AG09319 (cell line): ENCODE measurements around the gene RNU1-2.
"Not testable (repeated sequence)": the region's sequence is repeated elsewhere in the genome, so short reads cannot be mapped to it uniquely, and the experiment has no call there.

Source experiments
- DNase-seq: peaks from one replicate; pipeline ENCODE4 v3.0.0-alpha.2; 2010; ENCODE audit warnings: low read depth; ENCODE audit errors: extremely low read depth
- TF ChIP-seq, protein P1 (sequence below): IDR thresholded peaks from 2 replicates; pipeline ENCODE4 v1.5.1; 2011; ENCODE audit warnings: low read depth, mild to moderate bottlenecking, inconsistent platforms, low read length, moderate library complexity

RNU1-2 gene

DNA sequence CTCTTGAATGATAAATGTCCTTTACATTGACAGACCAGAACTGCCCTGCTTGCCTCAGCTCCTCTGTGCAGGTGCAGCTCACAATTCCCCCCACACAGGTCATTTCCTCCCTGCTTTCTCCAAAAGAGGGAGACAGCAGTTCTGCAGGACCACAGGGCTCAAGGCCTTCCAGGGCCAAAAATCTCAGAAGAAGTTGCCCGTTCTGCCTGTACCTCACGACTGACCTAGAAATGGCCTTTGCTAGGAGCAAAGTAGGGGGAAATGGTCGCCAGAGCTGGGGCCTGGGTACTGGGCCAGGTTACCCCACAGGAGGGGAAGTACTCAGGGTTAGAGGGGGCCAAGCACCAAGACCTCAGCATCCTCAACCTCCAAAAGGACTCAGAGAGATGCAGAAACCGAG is 11.1 kb downstream of the RNU1-2 start:
- TF ChIP-seq, protein P1, sequence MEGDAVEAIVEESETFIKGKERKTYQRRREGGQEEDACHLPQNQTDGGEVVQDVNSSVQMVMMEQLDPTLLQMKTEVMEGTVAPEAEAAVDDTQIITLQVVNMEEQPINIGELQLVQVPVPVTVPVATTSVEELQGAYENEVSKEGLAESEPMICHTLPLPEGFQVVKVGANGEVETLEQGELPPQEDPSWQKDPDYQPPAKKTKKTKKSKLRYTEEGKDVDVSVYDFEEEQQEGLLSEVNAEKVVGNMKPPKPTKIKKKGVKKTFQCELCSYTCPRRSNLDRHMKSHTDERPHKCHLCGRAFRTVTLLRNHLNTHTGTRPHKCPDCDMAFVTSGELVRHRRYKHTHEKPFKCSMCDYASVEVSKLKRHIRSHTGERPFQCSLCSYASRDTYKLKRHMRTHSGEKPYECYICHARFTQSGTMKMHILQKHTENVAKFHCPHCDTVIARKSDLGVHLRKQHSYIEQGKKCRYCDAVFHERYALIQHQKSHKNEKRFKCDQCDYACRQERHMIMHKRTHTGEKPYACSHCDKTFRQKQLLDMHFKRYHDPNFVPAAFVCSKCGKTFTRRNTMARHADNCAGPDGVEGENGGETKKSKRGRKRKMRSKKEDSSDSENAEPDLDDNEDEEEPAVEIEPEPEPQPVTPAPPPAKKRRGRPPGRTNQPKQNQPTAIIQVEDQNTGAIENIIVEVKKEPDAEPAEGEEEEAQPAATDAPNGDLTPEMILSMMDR = no peak
- no peak for DNase-seq

DNA sequence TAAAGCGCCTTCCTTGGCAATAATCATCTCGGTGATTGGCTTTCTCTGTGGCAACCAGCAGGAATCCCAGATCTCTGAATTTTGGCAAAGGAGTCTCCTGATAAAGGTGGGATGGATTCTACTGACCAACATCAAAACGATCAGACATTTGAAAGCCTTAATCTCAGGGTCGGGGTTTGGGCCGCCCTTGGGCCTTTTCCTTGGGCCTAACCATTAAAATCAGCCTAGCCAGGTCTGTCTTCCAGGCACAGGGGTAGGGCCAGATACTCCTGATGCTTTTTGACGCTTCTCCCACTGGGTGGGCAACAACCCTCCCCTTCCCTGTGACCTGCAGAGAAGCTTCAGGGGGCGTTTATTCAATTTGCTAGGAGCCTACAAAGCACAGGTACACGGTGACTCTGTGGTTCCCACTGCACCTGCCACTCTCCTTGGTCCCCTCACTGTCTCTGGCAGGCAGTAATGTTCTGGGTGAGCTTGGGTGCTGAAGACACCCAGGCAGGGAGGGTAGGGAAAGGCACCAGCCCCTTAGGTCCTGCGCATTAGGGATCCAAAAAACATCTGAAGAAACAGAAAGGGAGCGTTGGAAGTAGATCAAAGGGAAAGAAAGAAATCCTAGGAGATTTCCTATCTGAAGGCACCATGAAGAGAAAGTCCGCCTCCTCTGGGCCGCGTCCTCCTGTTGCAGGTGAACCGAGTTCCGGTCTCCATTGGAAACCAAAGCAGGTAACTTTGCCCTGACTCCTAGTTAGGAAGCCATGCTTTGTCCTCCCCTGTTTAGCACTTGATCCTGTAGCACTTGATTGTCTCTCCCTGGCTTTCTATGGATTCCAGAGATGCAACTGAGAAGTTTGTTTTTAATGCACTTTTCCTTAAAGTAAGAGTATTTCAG is 12.3 kb downstream of the RNU1-2 start:
- TF ChIP-seq, protein P1 = no peak
- DNase-seq = no peak

DNA sequence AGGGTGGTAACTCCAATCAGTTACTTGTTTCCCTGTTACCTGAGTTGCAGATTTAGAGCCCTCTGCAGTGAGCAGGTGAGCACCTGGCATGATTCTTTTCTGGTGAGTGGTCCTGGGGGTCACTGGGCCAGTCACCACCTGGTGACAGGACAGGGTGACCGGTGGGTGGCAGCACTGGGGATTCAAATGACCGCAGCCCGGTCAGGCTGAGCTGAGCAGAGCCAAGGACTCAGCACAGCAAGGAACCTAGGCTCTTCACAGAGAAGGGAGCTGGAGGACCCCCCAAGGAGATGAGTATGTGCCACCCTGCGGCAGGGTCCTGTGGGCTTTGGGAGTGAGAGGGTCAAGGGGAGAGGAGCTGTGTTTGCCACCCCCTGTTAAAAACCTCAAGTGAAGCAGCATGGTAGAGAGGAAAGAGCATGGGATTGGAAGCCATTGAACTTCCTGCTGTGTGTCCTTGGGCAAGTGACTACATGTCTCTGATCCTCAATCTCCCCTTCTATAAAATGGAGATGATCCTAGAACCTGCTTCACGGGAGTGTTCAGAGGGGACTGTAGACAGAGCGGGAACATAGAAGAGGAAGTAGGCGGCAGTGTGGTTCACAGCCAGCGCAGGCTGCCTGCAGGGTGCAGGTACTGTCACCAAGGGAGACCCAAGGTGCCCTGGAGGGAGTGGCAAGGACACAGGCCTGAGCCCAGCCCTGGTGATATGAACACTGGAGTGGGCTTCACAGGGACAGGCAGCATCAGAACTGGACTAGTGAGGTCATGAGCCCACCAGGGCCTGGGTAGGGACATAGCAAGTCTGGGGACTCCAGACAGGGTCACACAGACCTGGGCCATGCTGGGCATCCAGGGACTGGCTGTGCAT is 16.3 kb downstream of the RNU1-2 start:
- DNase-seq = not testable (repeated sequence)

DNA sequence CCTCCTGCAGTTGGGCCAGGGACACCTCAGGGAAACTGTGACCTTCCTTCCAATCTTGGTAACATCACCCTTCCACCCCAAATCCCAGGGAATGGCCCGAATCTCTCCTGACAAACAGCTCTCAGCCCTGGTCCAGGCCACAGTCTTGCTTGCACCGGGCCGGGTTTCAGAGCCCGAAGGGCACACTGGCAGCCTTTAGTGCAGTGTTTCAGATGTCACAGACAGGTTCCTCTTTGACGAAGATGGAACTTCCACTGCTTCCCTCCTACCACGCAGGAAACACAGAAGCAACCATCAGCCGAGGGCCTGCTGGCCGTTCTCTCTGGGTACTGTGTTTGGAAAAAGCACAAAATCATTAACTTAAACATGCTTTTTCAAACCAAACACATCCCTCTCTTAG is 17.0 kb downstream of the RNU1-2 start:
- DNase-seq = not testable (repeated sequence)

DNA sequence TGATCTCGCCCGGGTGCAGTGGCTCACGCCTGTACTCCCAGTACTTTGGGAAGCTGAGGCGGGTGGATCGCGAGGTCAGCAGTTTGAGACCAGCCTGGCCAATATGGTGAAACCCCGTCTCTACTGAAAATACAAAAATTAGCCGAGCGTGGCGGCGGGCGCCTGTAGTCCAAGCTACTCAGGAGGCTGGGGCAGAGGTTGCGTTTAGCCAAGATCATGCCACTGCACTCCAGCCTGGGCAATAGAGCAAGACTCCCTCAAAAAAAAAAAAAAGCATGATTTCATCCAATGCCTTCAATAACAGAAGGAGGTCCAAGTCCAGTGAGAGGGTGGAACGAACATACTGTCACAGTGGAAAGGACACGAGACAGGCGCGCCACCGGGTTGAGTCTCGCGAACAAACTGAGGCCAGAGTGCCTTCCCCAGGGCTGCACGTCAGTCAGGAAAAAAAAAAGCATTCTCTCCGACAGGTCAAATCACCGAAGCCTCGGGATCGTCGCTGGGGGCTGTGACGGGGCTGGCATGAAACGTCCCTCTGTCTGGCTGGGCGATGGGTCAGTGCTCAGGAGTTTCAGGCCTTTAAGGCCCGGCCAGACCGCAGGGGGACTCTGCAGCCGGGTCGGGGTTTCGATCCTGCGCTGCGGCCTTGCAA is 17.5 kb downstream of the RNU1-2 start:
- TF ChIP-seq, protein P1 = no peak
- DNase-seq = no peak

DNA sequence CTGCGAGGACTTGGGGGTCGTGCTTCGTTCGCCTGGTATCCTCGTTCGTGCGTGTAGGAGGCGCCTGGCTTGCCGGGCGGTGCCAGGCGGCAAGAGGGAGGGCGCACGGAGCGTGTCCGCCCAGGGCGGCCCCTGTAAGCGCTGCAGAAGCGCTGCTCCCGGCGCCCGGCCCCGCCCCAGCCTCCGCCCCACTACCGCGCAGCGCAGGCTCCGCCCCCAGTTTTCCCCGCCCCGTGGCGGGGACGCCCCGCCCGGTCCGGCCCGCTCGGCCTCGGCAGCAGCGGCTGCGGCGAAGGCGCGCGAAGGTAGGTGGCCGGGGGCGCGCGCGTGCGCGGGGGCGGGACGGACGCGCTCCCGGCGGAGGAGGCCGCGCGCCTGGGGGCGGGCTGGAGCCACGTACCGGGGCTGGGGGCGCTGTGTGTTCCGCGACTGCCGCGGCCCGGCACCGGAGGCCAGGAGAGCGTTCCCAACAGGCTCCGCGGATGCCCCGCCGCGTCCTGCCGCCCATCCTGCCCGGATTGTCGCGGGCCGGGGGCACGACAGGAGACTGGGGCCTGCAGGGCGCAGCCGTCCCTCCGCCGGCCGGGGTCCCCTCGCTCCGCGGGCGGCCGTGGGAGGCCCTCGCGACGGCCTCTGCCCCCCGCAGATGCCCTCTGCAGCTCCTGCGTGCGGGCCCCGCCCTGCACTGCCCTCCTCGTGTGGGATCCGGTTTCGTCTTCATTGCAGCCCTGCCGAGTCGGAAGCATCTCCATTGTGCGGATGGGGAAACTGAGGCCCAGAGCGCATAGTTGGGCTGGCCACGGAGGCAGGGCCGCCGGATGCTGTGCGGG is 18.3 kb downstream of the RNU1-2 start:
- TF ChIP-seq, protein P1 = no peak
- DNase-seq = peak; percentile 88

DNA sequence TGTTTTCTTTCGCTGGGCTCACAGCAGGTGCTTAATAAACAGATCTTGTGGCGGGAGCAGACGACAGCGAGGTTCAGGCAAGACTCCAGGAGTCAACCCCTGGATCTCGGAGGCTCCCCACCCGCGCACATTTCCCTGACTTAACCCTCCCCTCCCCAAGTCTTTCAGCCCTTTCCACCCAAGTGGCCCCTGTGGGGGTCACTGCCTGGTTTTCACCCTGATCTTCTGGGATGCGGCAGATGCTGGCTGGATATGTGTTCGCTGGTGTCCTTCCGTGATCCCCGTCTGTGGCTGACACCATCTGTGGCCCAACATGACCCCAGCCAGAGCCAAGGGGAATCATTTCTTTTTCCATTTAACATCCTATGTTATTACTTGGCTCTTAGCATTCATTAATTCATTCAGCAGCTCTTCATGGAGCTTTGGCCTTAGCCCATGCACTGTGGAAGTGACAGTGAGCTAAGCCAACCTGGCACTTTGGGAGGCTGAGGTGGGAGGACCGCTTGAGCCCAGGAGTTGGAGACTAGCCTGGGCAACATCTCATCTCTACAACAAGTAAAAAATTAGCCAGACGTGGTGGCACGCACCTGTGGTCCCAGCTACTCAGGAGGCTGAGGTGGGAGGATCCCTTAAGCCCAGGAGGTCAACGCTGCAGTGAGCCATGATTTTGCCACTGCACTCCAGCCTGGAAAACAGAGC is 19.3 kb downstream of the RNU1-2 start:
- DNase-seq = not testable (repeated sequence)

DNA sequence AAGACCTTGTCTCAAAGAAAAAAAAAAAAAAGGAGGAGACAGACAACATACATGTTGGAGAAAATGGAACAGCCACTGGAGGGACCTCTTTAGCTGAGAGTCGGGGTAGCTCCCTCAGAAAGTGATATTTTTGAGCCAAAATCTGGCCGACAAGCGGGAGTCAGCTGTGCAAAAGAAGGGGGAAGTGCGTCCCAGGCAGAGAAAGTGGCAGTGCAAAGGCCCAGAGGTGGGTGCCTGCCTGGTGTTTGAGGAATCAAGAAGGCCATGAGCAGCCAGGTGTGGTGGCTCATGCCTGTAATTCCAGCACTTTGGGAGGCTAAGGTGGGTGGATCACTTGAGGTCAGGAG is 19.8 kb downstream of the RNU1-2 start:
- DNase-seq = no peak
- TF ChIP-seq, protein P1 = no peak; the same call in 1 of the 2 replicates

DNA sequence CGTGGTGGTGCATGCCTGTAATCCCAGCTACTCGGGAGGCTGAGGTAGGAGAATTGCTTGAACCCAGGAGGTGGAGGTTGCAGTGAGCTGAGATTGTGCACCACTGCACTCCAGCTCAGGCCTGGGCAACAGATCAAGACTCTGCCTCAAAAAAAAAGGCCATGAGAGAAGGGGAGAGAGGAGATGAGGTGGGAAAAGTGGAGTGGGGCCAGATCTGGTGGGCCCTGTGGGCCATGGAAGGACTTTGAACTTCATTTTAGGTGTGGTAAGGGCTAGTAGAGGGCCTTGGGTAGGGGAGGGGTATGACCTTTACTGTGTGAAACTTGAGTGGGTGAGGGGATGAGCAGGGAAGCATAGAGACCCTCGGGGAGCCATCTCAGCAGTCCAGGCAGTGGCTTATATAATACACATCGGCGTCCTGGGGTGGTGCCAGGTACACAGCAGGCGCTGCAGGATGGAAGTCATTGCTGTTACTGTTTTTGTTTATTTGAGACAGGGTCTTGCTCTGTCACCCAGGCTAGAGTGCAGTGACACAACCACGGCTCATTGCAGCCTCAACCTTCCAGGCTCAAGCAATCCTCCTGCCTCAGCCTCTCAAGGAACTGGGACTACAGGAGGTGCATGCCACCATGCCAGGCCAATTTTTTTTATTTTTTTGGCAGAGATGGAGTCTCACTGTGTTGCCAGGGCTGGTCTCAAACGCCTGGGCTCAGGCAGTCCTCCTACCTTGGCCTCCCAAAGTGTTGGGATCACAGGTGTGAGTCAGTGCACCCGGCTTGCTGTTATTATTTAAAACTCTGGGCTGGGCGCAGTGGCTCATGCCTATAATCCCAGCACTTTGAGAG is 20.5 kb downstream of the RNU1-2 start:
- DNase-seq = not testable (repeated sequence)
